T-cell (primary cell): Measurements from ENCODE around the gene MORC3. TPM values are rescaled to one million over a fixed set of nuclear protein-coding genes. Genes with fewer than 3 reads are reported as not detected.
"Not testable (repeated sequence)": the region's sequence is repeated elsewhere in the genome, so short reads cannot be mapped to it uniquely, and the experiment has no call there.

Source experiments
- ATAC-seq, 4 experiments: fragments of 200-7000 bp in 3 of 4; fragments of 150-1000 bp in 1 of 4; cut with Tn5 transposase; replicated peaks in 1 of 4; 1 replicate in 3 of 4; 2 replicates in 1 of 4; pipeline ENCODE4 v1.10.0; 2021; ENCODE audit warnings: moderate library complexity in 3 of 4, mild to moderate bottlenecking in 2 of 4, moderate number of reproducible peaks in 1 of 4
- CTCF ChIA-PET, 2 donors: fragments of 300-600 bp; sonication (Branson Sonifier 250); formaldehyde crosslinking; loops; one replicate each; lab custom pipeline; 2022; ENCODE audit warnings: antibody characterized with exemption in 2 of 2; lab: Charles Lee
- POLR2A ChIA-PET, 2 donors: fragments of 300-600 bp; sonication (Branson Sonifier 250); formaldehyde crosslinking; loops; one replicate each; lab custom pipeline; 2022; ENCODE audit warnings: antibody characterized with exemption in 2 of 2; lab: Charles Lee
- DNase-seq, 35 experiments: peaks; one replicate each; pipeline versions ENCODE4 v3.0.0 to v3.0.0-alpha.2; 2013 to 2023
- H3K27ac ChIP-seq: one replicate; pipeline ENCODE4 v1.5.1; 2013; ENCODE audit warnings: low read length
- H3K27me3 ChIP-seq, 2 experiments: replicated peaks in 1 of 2; 1 replicate in 1 of 2; 2 replicates in 1 of 2; pipeline versions ENCODE4 v1.6.1 to v1.7.0; 2013; ENCODE audit warnings: low read length in 1 of 2, mixed read lengths in 1 of 2; ENCODE audit not compliant: control insufficient read depth in 2 of 2, insufficient read depth in 2 of 2; ENCODE audit errors: extremely low read depth in 1 of 2
- H3K36me3 ChIP-seq, 2 donors: 1 replicate in 1 of 2; 2 replicates in 1 of 2; pipeline versions ENCODE4 v1.6.1 to v1.7.0; 2013; ENCODE audit warnings: low read length in 1 of 2; ENCODE audit not compliant: control insufficient read depth in 2 of 2, insufficient read depth in 1 of 2; ENCODE audit errors: extremely low read depth in 1 of 2
- H3K4me1 ChIP-seq, 2 experiments: 1 replicate in 1 of 2; 2 replicates in 1 of 2; pipeline versions ENCODE4 v1.6.1 to v1.7.0; 2013; ENCODE audit warnings: low read length in 2 of 2, mixed read lengths in 1 of 2; ENCODE audit not compliant: insufficient read depth in 2 of 2, control insufficient read depth in 1 of 2; ENCODE audit errors: extremely low read depth in 1 of 2
- H3K4me3 ChIP-seq, 2 donors: 1 replicate in 1 of 2; 2 replicates in 1 of 2; pipeline versions ENCODE4 v1.5.1 to v1.7.0; 2013; ENCODE audit warnings: mild to moderate bottlenecking in 2 of 2, low read length in 1 of 2, moderate library complexity in 1 of 2; ENCODE audit not compliant: control insufficient read depth in 1 of 2; ENCODE audit errors: extremely low read depth in 1 of 2
- H3K9me3 ChIP-seq: 2 replicates; pipeline ENCODE4 v1.7.0; 2013
- H3K27ac Mint-ChIP-seq, 2 donors: one replicate each; pipeline ENCODE4 v1.8.0; 2020 to 2021; ENCODE audit warnings: mild to moderate bottlenecking in 2 of 2, mixed read lengths in 2 of 2
- H3K27me3 Mint-ChIP-seq, 2 donors: one replicate each; pipeline ENCODE4 v1.8.0; 2021 to 2022; ENCODE audit warnings: mixed read lengths in 2 of 2
- H3K36me3 Mint-ChIP-seq: one replicate; pipeline ENCODE4 v1.8.0; 2021; ENCODE audit warnings: mixed read lengths
- H3K4me1 Mint-ChIP-seq, 3 donors: one replicate each; pipeline ENCODE4 v1.8.0; 2020 to 2022; ENCODE audit warnings: mixed read lengths in 3 of 3, mild to moderate bottlenecking in 1 of 3
- H3K4me3 Mint-ChIP-seq, 3 donors: one replicate each; pipeline ENCODE4 v1.8.0; 2020 to 2022; ENCODE audit warnings: mild to moderate bottlenecking in 3 of 3, mixed read lengths in 3 of 3, moderate library complexity in 3 of 3
- H3K9me3 Mint-ChIP-seq, 3 donors: one replicate each; pipeline ENCODE4 v1.8.0; 2020 to 2022; ENCODE audit warnings: mixed read lengths in 3 of 3
- WGBS: methylation state at CpG from one replicate; pipeline ENCODE4 v1.1.5; 2013; ENCODE audit warnings: missing lambda C conversion rate; ENCODE audit not compliant: insufficient coverage; 5-methylcytosine and 5-hydroxymethylcytosine counted together
- total RNA-seq, 35 experiments: library from RNA in 6 of 35; stranded (reverse) in 6 of 35; fragments of 120-200 nt in 1 of 35; gene quantifications; one replicate each; pipeline versions ENCODE4 v1.2.1 to v1.2.4 and lab custom pipeline; 2013 to 2026

Gene MORC3
- total RNA-seq = 10 to 100 TPM; 53.1 to 74.8 (median 71.6) TPM
- 80.6 TPM for total RNA-seq (2013)
- total RNA-seq (lab: John Stamatoyannopoulos, UW) = 85.8 to 303 (median 172) reads per million in 29 experiments

DNA sequence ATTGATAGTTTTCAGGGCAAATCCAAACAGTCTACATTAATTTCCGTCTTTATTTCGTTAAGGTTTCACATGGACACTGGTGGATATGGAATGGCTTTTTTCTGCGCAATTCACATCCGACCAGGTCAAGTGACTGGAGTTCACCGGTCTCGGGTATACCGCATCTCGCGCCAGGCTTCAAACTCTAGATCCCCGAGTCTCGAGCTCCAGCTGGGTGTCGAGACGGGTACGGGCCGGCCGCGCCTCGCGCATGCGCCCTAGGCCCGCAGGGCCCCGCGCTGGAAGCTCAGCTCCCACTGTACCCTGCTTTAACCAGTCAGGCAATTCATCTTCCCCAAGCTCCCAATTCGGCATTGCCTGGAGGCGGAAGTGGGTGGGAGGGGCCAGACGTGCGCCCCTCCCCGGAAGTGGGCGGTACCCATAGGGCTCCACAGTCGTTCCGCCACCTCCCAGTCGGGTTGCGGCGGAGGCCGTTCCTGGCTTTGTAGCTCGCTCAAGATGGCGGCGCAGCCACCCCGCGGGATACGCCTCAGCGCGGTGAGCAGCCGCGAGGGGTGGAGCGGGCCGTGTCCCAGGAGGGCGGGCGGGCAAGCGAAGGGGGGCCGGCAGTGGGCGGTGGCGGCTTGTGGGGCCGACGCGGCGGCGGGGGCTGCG is at the start of gene MORC3:
MORC3 (plus strand) TSS at position 431 of the 654 bp plus-strand sequence; CDS start at position 499, 68 bp downstream.
- WGBS = under 1% methylated on average over 54 of the region's 59 CpGs

GRCh38 chr21:36270786-36271695 is 49.0 kb upstream of the MORC3 start:
- POLR2A ChIA-PET = interaction anchor here in 1 of 2 donors (0.7 kb wide), 1 partner anchor 107 kb away, joined by 6 read pairs; no protein-coding TSS in a partner anchor
- H3K4me3 Mint-ChIP-seq, H3K27me3 Mint-ChIP-seq, H3K4me1 ChIP-seq, H3K4me1 Mint-ChIP-seq, H3K9me3 Mint-ChIP-seq, DNase-seq, H3K27ac ChIP-seq, H3K27me3 ChIP-seq, H3K27ac Mint-ChIP-seq, ATAC-seq, CTCF ChIA-PET, H3K9me3 ChIP-seq, H3K4me3 ChIP-seq: not testable (repeated sequence)
- H3K36me3 ChIP-seq = peaks cover 0 to 15% of the 10 kb centered on the region in 2 donors
- peaks cover 33% of the 10 kb centered on the region for H3K36me3 Mint-ChIP-seq
- 100% methylated on average over 3 of the region's 12 CpGs for WGBS

More for the DNA sequence above, at the start of gene MORC3:
- Mint-ChIP-seq H3K9me3 (peaks cover 0 to 5% (median 0%) of the 10 kb centered on the region in 3 donors), H3K4me3 (peak within 1 kb of the TSS; percentile 94 to 97 (median 95)), H3K4me1 (peaks cover 33 to 48% (median 36%) of the 10 kb centered on the region in 3 donors), H3K27me3 (no peaks in the 10 kb centered on the region), H3K36me3 (peaks cover 15% of the 10 kb centered on the region), H3K27ac (peak within 1 kb of the TSS; percentile 95 to 98)
- ChIA-PET POLR2A (interaction anchor here (0.6 to 2.5 kb wide), 14 partner anchors 11 to 1195 kb away, joined by 3 to 33 read pairs (median 8); no protein-coding TSS in a partner anchor), CTCF (interaction anchor here (0.6 to 3.3 kb wide), 13 partner anchors 10 to 183 kb away, joined by 3 to 41 read pairs (median 7); no protein-coding TSS in a partner anchor)
- DNase-seq = peak; percentile 95 to 99 (median 97)
- no peaks in the 10 kb centered on the region for H3K27me3 ChIP-seq
- H3K27ac ChIP-seq = peak within 1 kb of the TSS; percentile 61
- H3K4me1 ChIP-seq = peaks cover 15 to 19% of the 10 kb centered on the region in 2 experiments
- peak within 1 kb of the TSS; percentile 77 to 87 for H3K4me3 ChIP-seq
- H3K36me3 ChIP-seq = peaks cover 0 to 10% of the 10 kb centered on the region in 2 donors
- ATAC-seq = peak; percentile 89 to 92 (median 90)
- H3K9me3 ChIP-seq = no peaks in the 10 kb centered on the region

- ATAC-seq = no peak
- no peaks in the 10 kb centered on the region for H3K9me3 Mint-ChIP-seq
These were observed 45.9 kb upstream of the MORC3 start for GRCh38 chr21:36274128-36274527.

DNA sequence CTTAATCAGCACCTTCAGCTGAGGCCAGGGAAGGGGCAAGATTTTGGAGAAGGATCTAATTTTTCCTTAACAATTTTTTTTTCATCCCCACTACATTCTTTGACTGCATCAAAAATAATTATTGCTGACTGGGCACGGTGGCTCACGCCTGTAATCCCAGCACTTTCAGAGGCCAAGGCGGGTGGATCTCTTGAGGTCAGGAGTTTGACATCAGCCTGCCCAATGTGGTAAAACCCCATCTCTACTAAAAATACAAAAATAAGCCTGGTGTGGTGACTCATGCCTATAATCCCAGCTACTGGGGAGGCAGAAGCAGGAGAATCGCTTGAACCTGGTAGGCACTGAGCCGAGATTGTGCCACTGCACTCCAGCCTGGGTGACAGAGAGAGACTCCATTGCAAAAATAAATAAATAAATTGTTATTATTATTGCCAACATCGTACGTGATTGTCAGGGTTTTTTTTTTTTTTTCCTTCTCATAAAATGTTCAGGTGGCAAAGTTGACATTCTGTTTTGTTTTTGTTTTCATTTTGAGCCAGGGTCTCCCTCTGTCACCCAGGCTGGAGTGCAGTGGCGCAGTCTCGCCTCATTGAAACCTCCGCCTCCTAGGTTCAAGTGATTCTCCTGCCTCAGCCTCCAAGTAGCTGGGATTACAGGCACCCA is 37.3 kb upstream of the MORC3 start:
- Mint-ChIP-seq H3K27ac (peak overlapping the region in 1 of 2 donors; percentile 16), H3K27me3 (no peaks in the 10 kb centered on the region), H3K9me3 (no peaks in the 10 kb centered on the region), H3K4me3 (no peak overlapping the region), H3K4me1 (peaks cover 0 to 6% (median 5%) of the 10 kb centered on the region in 3 donors), H3K36me3 (peaks cover 36% of the 10 kb centered on the region)
- H3K27me3 ChIP-seq = no peaks in the 10 kb centered on the region
- no peaks in the 10 kb centered on the region for H3K4me1 ChIP-seq
- ChIA-PET CTCF (interaction anchor here in 1 of 2 donors (0.6 kb wide), 1 partner anchor 10 kb away, joined by 4 read pairs; no protein-coding TSS in a partner anchor), POLR2A (no interaction called here)
- WGBS = 100% methylated on average over 3 of the region's 10 CpGs
- H3K27ac ChIP-seq = no peak overlapping the region
- H3K4me3 ChIP-seq = no peak overlapping the region
- ATAC-seq (no peak), DNase-seq (no peak)
- H3K9me3 ChIP-seq = no peaks in the 10 kb centered on the region
- H3K36me3 ChIP-seq = peaks cover 5 to 22% of the 10 kb centered on the region in 2 donors

More at GRCh38 chr21:36274128-36274527, 45.9 kb upstream of the MORC3 start:
- Mint-ChIP-seq H3K4me3 (no peak overlapping the region), H3K4me1 (no peaks in the 10 kb centered on the region), H3K36me3 (peaks cover 36% of the 10 kb centered on the region), H3K27me3 (no peaks in the 10 kb centered on the region), H3K27ac (peak overlapping the region in 1 of 2 donors; percentile 11)
- H3K4me3 ChIP-seq = no peak overlapping the region
- no peaks in the 10 kb centered on the region for H3K27me3 ChIP-seq
- no peaks in the 10 kb centered on the region for H3K4me1 ChIP-seq
- CTCF ChIA-PET = no interaction called here
- POLR2A ChIA-PET = no interaction called here
- WGBS = 88% methylated on average over 4 of the region's 4 CpGs
- peaks cover 8 to 32% of the 10 kb centered on the region in 2 donors for H3K36me3 ChIP-seq
- no peak for DNase-seq
- no peak overlapping the region for H3K27ac ChIP-seq
- H3K9me3 ChIP-seq = no peaks in the 10 kb centered on the region

DNA sequence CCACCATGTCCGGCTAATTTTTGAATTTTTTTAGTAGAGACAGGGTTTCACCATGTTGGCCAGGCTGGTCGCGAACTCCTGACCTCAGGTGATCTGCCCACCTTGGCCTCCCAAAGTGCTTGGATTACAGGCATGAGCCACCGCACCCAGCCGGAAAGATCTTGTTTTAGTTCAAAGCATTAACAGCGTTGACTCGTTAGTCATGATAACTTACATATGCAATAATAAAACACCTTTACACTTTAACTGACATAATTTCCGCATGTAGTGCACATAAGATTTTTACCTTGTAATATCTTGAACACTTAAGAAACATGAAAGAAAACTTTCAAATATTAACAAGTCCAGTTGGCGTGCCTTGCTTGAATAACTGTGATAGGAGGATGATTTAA is 36.8 kb upstream of the MORC3 start:
- H3K4me3 Mint-ChIP-seq, ATAC-seq, CTCF ChIA-PET, H3K27ac ChIP-seq, H3K27me3 ChIP-seq, H3K9me3 ChIP-seq, H3K27me3 Mint-ChIP-seq, H3K4me1 ChIP-seq, DNase-seq, H3K4me3 ChIP-seq, H3K9me3 Mint-ChIP-seq: not testable (repeated sequence)
- WGBS = 100% methylated on average over 3 of the region's 9 CpGs
- POLR2A ChIA-PET = interaction anchor here in 1 of 2 donors (0.6 kb wide), 1 partner anchor 70 kb away, joined by 3 read pairs; no protein-coding TSS in a partner anchor
- peaks cover 0 to 11% (median 10%) of the 10 kb centered on the region in 3 donors for H3K4me1 Mint-ChIP-seq
- H3K36me3 ChIP-seq = peaks cover under 1 to 18% of the 10 kb centered on the region in 2 donors
- H3K27ac Mint-ChIP-seq = peak overlapping the region in 1 of 2 donors; percentile 22
- H3K36me3 Mint-ChIP-seq = peaks cover 31% of the 10 kb centered on the region
